HG02571 (cell line): ENCODE data around the gene UPK1B.
"Not testable (repeated sequence)": the region's sequence is repeated elsewhere in the genome, so short reads cannot be mapped to it uniquely, and the experiment has no call there.

Experiments used
- ATAC-seq: cut with Tn5 transposase; IDR thresholded peaks from one replicate; pipeline ENCODE4 v1.9.1; 2021; ENCODE audit warnings: mild to moderate bottlenecking, moderate library complexity; ENCODE audit not compliant: unreplicated experiment

UPK1B gene

GRCh38 chr3:119221779-119222320, 48.5 kb downstream of the UPK1B start:
- no peak for ATAC-seq

GRCh38 chr3:119222391-119222790, 49.0 kb downstream of the UPK1B start:
- no peak for ATAC-seq

- ATAC-seq = no peak
Measured at GRCh38 chr3:119223511-119223910, 50.1 kb downstream of the UPK1B start.

GRCh38 chr3:119225121-119225520, 51.7 kb downstream of the UPK1B start:
- no peak for ATAC-seq

GRCh38 chr3:119227070-119227850, 53.9 kb downstream of the UPK1B start:
- ATAC-seq = no peak

- ATAC-seq = no peak
Measured at GRCh38 chr3:119228373-119229145, 55.2 kb downstream of the UPK1B start.

- no peak for ATAC-seq
Measured at GRCh38 chr3:119229190-119229589, 55.8 kb downstream of the UPK1B start.

- no peak for ATAC-seq
Measured at GRCh38 chr3:119230071-119230470, 56.7 kb downstream of the UPK1B start.

GRCh38 chr3:119230745-119231144, 57.3 kb downstream of the UPK1B start:
- ATAC-seq = no peak

GRCh38 chr3:119234610-119235009, 61.2 kb downstream of the UPK1B start:
- no peak for ATAC-seq

GRCh38 chr3:119235151-119235550, 61.8 kb downstream of the UPK1B start:
- no peak for ATAC-seq

- no peak for ATAC-seq
Measured at GRCh38 chr3:119236756-119237155, 63.4 kb downstream of the UPK1B start.

- no peak for ATAC-seq
Measured at GRCh38 chr3:119237299-119237698, 63.9 kb downstream of the UPK1B start.

- no peak for ATAC-seq
Measured at GRCh38 chr3:119238363-119238762, 65.0 kb downstream of the UPK1B start.

- ATAC-seq = no peak
Measured at GRCh38 chr3:119239206-119239820, 65.9 kb downstream of the UPK1B start.

- peak; percentile 23 for ATAC-seq
Measured at GRCh38 chr3:119240101-119240590, 66.7 kb downstream of the UPK1B start.

- ATAC-seq = peak; percentile 89
Measured at GRCh38 chr3:119240591-119241434, 67.4 kb downstream of the UPK1B start, which contains the start of gene B4GALT4. Gene B4GALT4 (minus strand): TSS chr3:119240878. CDS start chr3:119230099, 10,779 bp downstream.

- ATAC-seq = not testable (repeated sequence)
Measured at GRCh38 chr3:119242387-119243057, 69.1 kb downstream of the UPK1B start.

- not testable (repeated sequence) for ATAC-seq
Measured at GRCh38 chr3:119243058-119243529, 69.7 kb downstream of the UPK1B start.
